Measurements from ENCODE around the gene TMEM45B. TPM values are rescaled to one million over a fixed set of nuclear protein-coding genes. Genes with fewer than 3 reads are reported as not detected.
A peak's percentile ranks its signal among the peaks of the same experiment; 100 is the strongest.

TMEM45B gene
- polyA plus RNA-seq, 1 of the 3 experiments (the other 2 are of a cell fraction), result not detected

GRCh38 chr11:129896062-129896461 is 80.4 kb downstream of the TMEM45B start:
- Histone ChIP-seq H3K9me2 (no peaks in the 10 kb centered on the region), H2AFZ (ENCODE audit: low read depth) (peak overlapping the region; percentile 94), H3K27me3 (ENCODE audit: insufficient read depth) (no peaks in the 10 kb centered on the region), H3K4me2 (peak overlapping the region; percentile 95), H4K20me1 (ENCODE audit: insufficient read depth) (no peaks in the 10 kb centered on the region), H3K36me3 (replicated peaks in 1 of 2; ENCODE audit: control insufficient read depth in 1 of 2, insufficient read depth in 2 of 2, low read length in 1 of 2) (peaks cover 21 to 28% of the 10 kb centered on the region in 2 experiments), H3K9me3 (no peaks in the 10 kb centered on the region), H3K79me2 (ENCODE audit: insufficient read depth) (peaks cover 19% of the 10 kb centered on the region), H3K27ac (ENCODE audit: low read depth in 2 of 2, low read length in 1 of 2) (peak overlapping the region in 1 of 2 experiments; percentile 82; a peak in 1 of 4 replicates), H3K4me1 (ENCODE audit: control insufficient read depth in 1 of 2, insufficient read depth in 2 of 2, low read depth in 1 of 2, low read length in 1 of 2) (peaks cover 6 to 10% of the 10 kb centered on the region in 2 experiments; a peak in 2 of 4 replicates), H3K9ac (peak overlapping the region; percentile 74; the same call in 1 of the 2 replicates), H3K4me3 (ENCODE audit: low read depth in 2 of 2, low read length in 1 of 2) (peak overlapping the region; percentile 91 to 98), H3F3A (replicated peaks; ENCODE audit: insufficient read depth) (peaks cover 3% of the 10 kb centered on the region)
- peak; percentile 20 for DNase-seq
- WGBS (ENCODE audit: low lambda C conversion rate), result 92% methylated on average over 9 of the region's 9 CpGs
- CTCF ChIA-PET, result interaction anchor here (1.2 to 1.9 kb wide), 2 partner anchors 10 to 236 kb away, joined by 3 to 7 read pairs; no protein-coding TSS in a partner anchor
- POLR2A ChIA-PET, result interaction anchor here (0.7 kb wide), 1 partner anchor 14 kb away, joined by 3 read pairs; no protein-coding TSS in a partner anchor
- no peak for TF ChIP-seq IRF3 (IDR thresholded peaks at IDR 0.05; ENCODE audit: low read depth, low read length)
- TF ChIP-seq JUND (IDR thresholded peaks at IDR 0.05), result no peak
- TF ChIP-seq SMC3 (IDR thresholded peaks at IDR 0.05; ENCODE audit: low read depth, low read length), result no peak
- no peak for TF ChIP-seq RXRA (IDR thresholded peaks at IDR 0.05; ENCODE audit: borderline replicate concordance, low read depth)
- no peak for TF ChIP-seq RAD21 (IDR thresholded peaks at IDR 0.05; ENCODE audit: low read length)
- no peak for TF ChIP-seq RCOR1 (IDR thresholded peaks at IDR 0.05; ENCODE audit: low read length)
- no peak for TF ChIP-seq MAX (IDR thresholded peaks at IDR 0.05; ENCODE audit: low read depth)
- no peak for TF ChIP-seq USF2 (IDR thresholded peaks at IDR 0.05; ENCODE audit: borderline replicate concordance, low read depth, low read length)
- TF ChIP-seq PBX3 (IDR thresholded peaks at IDR 0.05), result no peak
- no peak for TF ChIP-seq TEAD4 (IDR thresholded peaks at IDR 0.05; ENCODE audit: borderline replicate concordance, insufficient read depth)
- TF ChIP-seq USF1 (IDR thresholded peaks at IDR 0.05; ENCODE audit: borderline replicate concordance, low read depth), result no peak
- TF ChIP-seq EZH2phosphoT487 (IDR thresholded peaks at IDR 0.05; ENCODE audit: borderline replicate concordance, low read depth), result no peak
- no peak for TF ChIP-seq MEF2A (IDR thresholded peaks at IDR 0.05; ENCODE audit: borderline replicate concordance, low read depth)
- TF ChIP-seq TCF12 (IDR thresholded peaks at IDR 0.05), result no peak
- no peak for TF ChIP-seq ZBTB33 (IDR thresholded peaks at IDR 0.05; ENCODE audit: borderline replicate concordance, low read depth)
- no peak for TF ChIP-seq ELF1 (IDR thresholded peaks at IDR 0.05)
- no peak for TF ChIP-seq CHD2 (IDR thresholded peaks at IDR 0.05; ENCODE audit: low read length, partially characterized antibody)
